Mucosa of descending colon (tissue), 3 donors: ENCODE data around the gene TMEM42. TPM values are rescaled to one million over a fixed set of nuclear protein-coding genes. Genes with fewer than 3 reads are reported as not detected.
A peak's percentile ranks its signal among the peaks of the same experiment; 100 is the strongest.

ENCODE experiments used
- ATAC-seq: fragments of 200-7000 bp; cut with Tn5 transposase; one replicate; pipeline ENCODE4 v1.9.1; 2020; ENCODE audit warnings: mild to moderate bottlenecking, moderate library complexity
- DNase-seq, 3 donors: peaks; one replicate each; pipeline ENCODE4 v3.0.0-alpha.2; 2020
- H3K36me3 ChIP-seq: fragments of 200-600 bp; one replicate; pipeline ENCODE4 v1.8.0; 2021; ENCODE audit warnings: low read depth, mild to moderate bottlenecking
- H3K4me1 ChIP-seq: fragments of 200-600 bp; one replicate; pipeline ENCODE4 v1.8.0; 2021; ENCODE audit warnings: low read depth, mild to moderate bottlenecking
- H3K4me3 ChIP-seq: fragments of 200-600 bp; one replicate; pipeline ENCODE4 v1.8.0; 2021; ENCODE audit warnings: mild to moderate bottlenecking
- H3K9me3 ChIP-seq: fragments of 200-600 bp; one replicate; pipeline ENCODE4 v1.8.0; 2021; ENCODE audit warnings: mild to moderate bottlenecking
- intact Hi-C, 2 donors: fragments of 100-400 bp; cut with DNase I in 1 of 2; cut with micrococcal nuclease in 1 of 2; formaldehyde crosslinking; loops; one replicate each; pipeline versions ENCODE4 v1.11.0 to v1.11.1; 2022; cut with DNase I, micrococcal nuclease
- total RNA-seq, 3 donors: library from RNA; stranded (reverse); fragmentation: NEBNext Ultra II Directional in 2 of 3; extraction: Animal tissue kit (Norgen Biotek cat#: 25700) in 2 of 3; gene quantifications; one replicate each; pipeline versions ENCODE4 v1.2.1 to v1.2.4, GENCODE V29; 2021 to 2023
- TF ChIP-seq, protein P1 (sequence below): fragments of 200-600 bp; IDR thresholded peaks from one replicate; pipeline ENCODE4 v1.8.0; 2022; ENCODE audit warnings: antibody characterized with exemption, mild to moderate bottlenecking
- donor health status: DM: no; HTN: no; CAD: no; lungs with moderate emphysema.
- donor health status: DM: no; HTN: no; CAD: no.
- donor health status: DM: no; HTN: yes; CAD: no.

The TMEM42 gene
- total RNA-seq, 3 donors from 2014 or later, result 7.8 to 11.2 (median 10.0) TPM

DNA sequence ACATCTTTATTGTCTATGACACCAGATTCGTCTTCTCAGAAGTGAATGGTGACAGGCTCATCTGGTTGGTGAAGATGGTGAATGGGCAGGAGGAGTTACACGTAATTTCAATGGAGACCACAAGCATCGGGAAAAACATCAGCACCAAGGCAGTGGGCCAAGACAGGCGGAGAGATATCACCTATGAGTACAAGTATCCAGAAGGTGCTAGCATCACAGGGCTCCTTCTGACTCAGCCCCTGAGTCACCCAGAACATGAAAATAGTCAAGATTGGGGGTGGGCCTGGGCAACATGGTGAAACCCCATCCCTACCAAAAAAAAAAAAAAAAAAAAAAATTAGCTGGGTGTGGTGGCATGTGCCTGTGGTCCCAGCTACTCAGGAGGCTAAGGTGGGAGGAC, 45.3 kb downstream of the TMEM42 start:
- Histone ChIP-seq H3K36me3 (no peaks in the 10 kb centered on the region), H3K9me3 (no peaks in the 10 kb centered on the region), H3K4me3 (no peak overlapping the region), H3K4me1 (no peaks in the 10 kb centered on the region)
- DNase-seq (no peak), ATAC-seq (no peak)
- TF ChIP-seq, protein P1, sequence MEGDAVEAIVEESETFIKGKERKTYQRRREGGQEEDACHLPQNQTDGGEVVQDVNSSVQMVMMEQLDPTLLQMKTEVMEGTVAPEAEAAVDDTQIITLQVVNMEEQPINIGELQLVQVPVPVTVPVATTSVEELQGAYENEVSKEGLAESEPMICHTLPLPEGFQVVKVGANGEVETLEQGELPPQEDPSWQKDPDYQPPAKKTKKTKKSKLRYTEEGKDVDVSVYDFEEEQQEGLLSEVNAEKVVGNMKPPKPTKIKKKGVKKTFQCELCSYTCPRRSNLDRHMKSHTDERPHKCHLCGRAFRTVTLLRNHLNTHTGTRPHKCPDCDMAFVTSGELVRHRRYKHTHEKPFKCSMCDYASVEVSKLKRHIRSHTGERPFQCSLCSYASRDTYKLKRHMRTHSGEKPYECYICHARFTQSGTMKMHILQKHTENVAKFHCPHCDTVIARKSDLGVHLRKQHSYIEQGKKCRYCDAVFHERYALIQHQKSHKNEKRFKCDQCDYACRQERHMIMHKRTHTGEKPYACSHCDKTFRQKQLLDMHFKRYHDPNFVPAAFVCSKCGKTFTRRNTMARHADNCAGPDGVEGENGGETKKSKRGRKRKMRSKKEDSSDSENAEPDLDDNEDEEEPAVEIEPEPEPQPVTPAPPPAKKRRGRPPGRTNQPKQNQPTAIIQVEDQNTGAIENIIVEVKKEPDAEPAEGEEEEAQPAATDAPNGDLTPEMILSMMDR, result no peak
- intact Hi-C loops, result no loop called here

DNA sequence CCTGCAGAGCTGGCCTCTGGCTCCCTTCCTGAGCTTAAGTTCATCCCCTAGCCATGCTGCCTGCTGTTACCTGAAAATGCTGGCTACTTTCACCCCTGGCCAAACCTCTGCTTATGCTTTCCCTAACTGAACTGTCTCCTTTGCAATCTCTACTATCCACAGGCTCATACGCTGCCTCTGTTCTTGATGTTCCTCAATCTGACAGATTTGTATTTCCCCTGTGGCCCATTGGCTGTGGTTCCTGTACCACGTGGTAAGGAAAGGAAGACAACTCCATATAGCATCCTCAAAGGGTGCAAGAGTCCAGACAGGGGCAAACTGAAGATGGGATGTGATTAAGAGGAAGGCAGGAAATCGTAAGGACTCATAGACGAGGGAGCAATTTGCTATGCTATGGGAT, 45.9 kb downstream of the TMEM42 start:
- Histone ChIP-seq H3K4me3 (no peak overlapping the region), H3K9me3 (no peaks in the 10 kb centered on the region), H3K4me1 (no peaks in the 10 kb centered on the region), H3K36me3 (no peaks in the 10 kb centered on the region)
- no peak for ATAC-seq
- TF ChIP-seq, protein P1, result no peak
- intact Hi-C loops, result no loop called here
- DNase-seq, result no peak

DNA sequence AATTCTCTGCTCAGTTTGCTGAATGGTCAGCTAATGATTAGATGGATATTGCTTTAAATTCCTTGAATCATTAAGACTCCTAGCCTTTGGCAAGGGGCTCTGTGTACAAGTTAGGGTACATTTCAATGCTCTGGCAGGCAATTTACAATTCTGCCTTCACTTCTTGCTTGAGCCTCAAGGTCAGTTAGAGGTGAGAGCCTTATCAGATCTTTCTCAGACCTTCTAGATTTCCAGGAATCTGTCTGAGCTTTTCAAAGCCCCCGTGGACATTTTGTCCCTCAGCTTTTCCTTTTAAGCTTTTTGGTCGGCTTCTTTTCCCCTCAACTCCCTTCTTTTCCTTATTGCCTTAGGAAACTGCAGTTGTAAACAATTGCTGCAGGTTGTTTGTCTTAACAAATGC, 47.4 kb downstream of the TMEM42 start:
- ATAC-seq (no peak), DNase-seq (no peak)
- Histone ChIP-seq H3K9me3 (no peaks in the 10 kb centered on the region), H3K4me3 (no peak overlapping the region), H3K36me3 (no peaks in the 10 kb centered on the region), H3K4me1 (no peaks in the 10 kb centered on the region)
- intact Hi-C loops, result no loop called here
- TF ChIP-seq, protein P1, result no peak

DNA sequence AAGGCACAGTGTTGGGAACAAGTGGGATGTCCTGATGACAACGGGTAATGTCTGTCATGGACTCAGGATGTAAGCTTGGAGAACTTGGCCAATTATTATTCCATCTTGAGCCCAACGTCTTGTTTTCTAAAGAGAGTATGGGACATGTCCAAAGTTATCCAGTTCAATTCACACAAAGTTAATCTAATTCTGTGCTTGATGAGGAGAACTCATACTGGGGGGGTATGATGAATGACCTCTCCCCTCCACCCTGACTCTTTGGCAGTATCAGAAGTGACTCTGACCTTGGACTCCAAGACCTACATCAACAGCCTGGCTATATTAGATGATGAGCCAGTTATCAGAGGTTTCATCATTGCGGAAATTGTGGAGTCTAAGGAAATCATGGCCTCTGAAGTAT, 49.0 kb downstream of the TMEM42 start:
- H3K9me3 ChIP-seq, result no peaks in the 10 kb centered on the region
- DNase-seq (no peak), ATAC-seq (no peak)
- H3K4me3 ChIP-seq, result no peak overlapping the region
- no peaks in the 10 kb centered on the region for H3K36me3 ChIP-seq
- no peaks in the 10 kb centered on the region for H3K4me1 ChIP-seq
- intact Hi-C loops, result loop anchor here (5.0 to 10.0 kb wide), 2 partner anchors 376 to 378 kb away; no protein-coding TSS in a partner anchor
- TF ChIP-seq, protein P1, result no peak

DNA sequence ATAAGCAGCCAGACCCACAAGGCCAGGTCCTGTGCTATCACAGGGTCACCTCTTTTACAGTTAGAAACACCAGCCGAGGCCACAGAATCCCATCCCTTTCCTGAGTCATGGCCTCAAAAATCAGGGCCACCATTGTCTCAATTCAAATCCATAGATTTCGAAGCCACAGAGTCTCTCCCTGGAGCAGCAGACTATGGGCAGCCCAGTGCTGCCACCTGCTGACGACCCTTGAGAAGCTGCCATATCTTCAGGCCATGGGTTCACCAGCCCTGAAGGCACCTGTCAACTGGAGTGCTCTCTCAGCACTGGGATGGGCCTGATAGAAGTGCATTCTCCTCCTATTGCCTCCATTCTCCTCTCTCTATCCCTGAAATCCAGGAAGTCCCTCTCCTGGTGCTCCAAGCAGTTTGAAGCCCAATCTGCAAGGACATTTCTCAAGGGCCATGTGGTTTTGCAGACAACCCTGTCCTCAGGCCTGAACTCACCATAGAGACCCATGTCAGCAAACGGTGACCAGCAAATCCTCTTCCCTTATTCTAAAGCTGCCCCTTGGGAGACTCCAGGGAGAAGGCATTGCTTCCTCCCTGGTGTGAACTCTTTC, 52.3 kb downstream of the TMEM42 start:
- Histone ChIP-seq H3K9me3 (no peaks in the 10 kb centered on the region), H3K4me3 (no peak overlapping the region), H3K4me1 (no peaks in the 10 kb centered on the region), H3K36me3 (no peaks in the 10 kb centered on the region)
- ATAC-seq (peak; percentile 90), DNase-seq (peak in 2 of 3 donors; percentile 81 to 86)
- intact Hi-C loops, result loop anchor here (5.0 to 10.0 kb wide), 2 partner anchors 379 to 382 kb away; no protein-coding TSS in a partner anchor
- TF ChIP-seq, protein P1, result peak; percentile 73
